Common myeloid progenitor, CD34-positive (primary cell): ENCODE results near the gene IL26.
A peak's percentile ranks its signal among the peaks of the same experiment; 100 is the strongest.

Experiments
- CTCF ChIA-PET: fragments of 350-600 bp; sonication (Branson Sonifier 250); formaldehyde crosslinking; loops from one replicate; lab custom pipeline; 2021; ENCODE audit warnings: antibody characterized with exemption; lab: Charles Lee
- POLR2A ChIA-PET: fragments of 350-600 bp; sonication (Branson Sonifier 250); formaldehyde crosslinking; loops from one replicate; lab custom pipeline; 2021; ENCODE audit warnings: antibody characterized with exemption; lab: Charles Lee
- DNase-seq, 3 donors: peaks; one replicate each; pipeline versions ENCODE4 v3.0.0 to v3.0.0-alpha.2; 2013
- H3K27ac ChIP-seq, 2 experiments: 1 replicate in 1 of 2; 2 replicates in 1 of 2; pipeline ENCODE4 v1.7.0; 2013; ENCODE audit warnings: inconsistent platforms in 2 of 2, low read length in 2 of 2, mild to moderate bottlenecking in 2 of 2, low read depth in 1 of 2, moderate library complexity in 1 of 2; ENCODE audit not compliant: severe bottlenecking in 2 of 2, insufficient read depth in 1 of 2, poor library complexity in 1 of 2
- H3K27me3 ChIP-seq, 5 experiments: replicated peaks in 2 of 5; 1 replicate in 3 of 5; 2 replicates in 2 of 5; pipeline versions ENCODE4 v1.6.1 to v1.7.0; 2013; ENCODE audit warnings: low read length in 4 of 5, mild to moderate bottlenecking in 2 of 5, moderate library complexity in 2 of 5, inconsistent platforms in 1 of 5; ENCODE audit not compliant: insufficient read depth in 5 of 5, control insufficient read depth in 4 of 5
- H3K36me3 ChIP-seq, 4 experiments: 1 replicate in 2 of 4; 2 replicates in 2 of 4; pipeline versions ENCODE4 v1.6.1 to v1.7.0; 2013; ENCODE audit warnings: low read length in 3 of 4, control low read depth in 1 of 4, mild to moderate bottlenecking in 1 of 4; ENCODE audit not compliant: control insufficient read depth in 4 of 4, insufficient read depth in 4 of 4
- H3K4me1 ChIP-seq, 4 experiments: 1 replicate in 3 of 4; 2 replicates in 1 of 4; pipeline versions ENCODE4 v1.6.1 to v1.7.1; 2013; ENCODE audit warnings: low read length in 3 of 4, mild to moderate bottlenecking in 3 of 4, control low read depth in 1 of 4, inconsistent platforms in 1 of 4, moderate library complexity in 1 of 4; ENCODE audit not compliant: control insufficient read depth in 4 of 4, insufficient read depth in 4 of 4; ENCODE audit errors: control extremely low read depth in 1 of 4
- H3K4me3 ChIP-seq, 7 experiments: 1 replicate in 4 of 7; 2 replicates in 3 of 7; pipeline versions ENCODE4 v1.5.1 to v1.7.0; 2013; ENCODE audit warnings: mild to moderate bottlenecking in 7 of 7, low read length in 6 of 7, moderate library complexity in 6 of 7, inconsistent platforms in 2 of 7, low read depth in 2 of 7, control low read depth in 1 of 7; ENCODE audit not compliant: insufficient read depth in 4 of 7, control insufficient read depth in 1 of 7; ENCODE audit errors: extremely low read depth in 1 of 7
- H3K9me3 ChIP-seq, 5 experiments: 1 replicate in 4 of 5; 2 replicates in 1 of 5; pipeline versions ENCODE4 v1.6.1 to v1.7.1; 2013; ENCODE audit warnings: low read length in 4 of 5, mild to moderate bottlenecking in 2 of 5, inconsistent platforms in 1 of 5, low read depth in 1 of 5, moderate library complexity in 1 of 5; ENCODE audit not compliant: control insufficient read depth in 4 of 5, insufficient read depth in 2 of 5; ENCODE audit errors: control extremely low read depth in 1 of 5
- WGBS: methylation state at CpG from one replicate; pipeline ENCODE4 v1.1.5; 2013; ENCODE audit not compliant: insufficient coverage; 5-methylcytosine and 5-hydroxymethylcytosine counted together

Gene IL26

DNA sequence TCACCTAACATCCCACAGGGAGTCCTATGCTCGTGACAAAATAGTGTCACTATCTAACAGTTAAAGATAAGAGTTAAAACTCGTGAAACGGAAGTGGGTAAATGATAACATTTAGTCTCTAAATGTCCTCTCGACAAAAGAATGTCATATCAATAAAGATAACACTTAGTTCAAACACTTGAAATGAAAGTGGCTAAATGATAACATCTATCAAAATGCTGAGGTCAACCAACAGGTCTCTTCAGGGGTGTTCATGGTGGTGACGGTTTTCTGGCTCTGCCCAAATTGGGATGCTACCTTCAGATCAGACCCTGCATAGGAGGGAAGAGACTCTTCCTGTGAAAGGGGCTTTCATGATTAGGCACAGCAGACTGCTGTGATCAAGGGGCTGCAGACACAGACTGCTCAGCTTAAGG is 22.1 kb downstream of the IL26 start:
- Histone ChIP-seq H3K4me1 (peaks cover 0 to 9% (median 2%) of the 10 kb centered on the region in 4 experiments), H3K9me3 (no peaks in the 10 kb centered on the region), H3K36me3 (no peaks in the 10 kb centered on the region), H3K27ac (no peak overlapping the region), H3K4me3 (no peak overlapping the region), H3K27me3 (peaks cover 0 to 2% (median 0%) of the 10 kb centered on the region in 5 experiments)
- 75% methylated on average over 1 of the region's 5 CpGs for WGBS
- CTCF ChIA-PET = no interaction called here
- DNase-seq = peak in 1 of 3 donors; percentile 12
- POLR2A ChIA-PET = no interaction called here

DNA sequence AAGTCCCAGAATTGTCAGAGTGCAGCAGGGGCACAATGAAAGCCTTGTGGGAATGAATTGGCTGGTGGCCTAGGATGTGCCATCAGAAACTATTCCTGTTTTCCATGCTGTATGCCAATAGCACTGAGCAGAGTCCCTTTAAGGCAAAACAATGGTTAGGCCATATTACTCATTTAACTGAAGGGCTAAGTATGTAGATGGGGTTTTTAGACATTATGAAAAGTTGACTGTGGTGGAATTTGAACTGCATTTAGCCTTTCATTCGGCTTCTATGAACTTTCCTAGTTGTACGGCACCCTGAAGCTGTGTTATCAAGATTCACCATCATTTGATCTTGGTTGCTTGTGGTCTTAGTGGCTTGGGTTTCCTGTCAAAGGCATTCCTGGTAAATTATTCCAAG is 24.8 kb downstream of the IL26 start:
- peaks cover 0 to 9% (median 2%) of the 10 kb centered on the region in 4 experiments for H3K4me1 ChIP-seq
- no peaks in the 10 kb centered on the region for H3K36me3 ChIP-seq
- no peak overlapping the region for H3K27ac ChIP-seq
- CTCF ChIA-PET = no interaction called here
- H3K27me3 ChIP-seq = peaks cover 0 to 2% (median 0%) of the 10 kb centered on the region in 5 experiments
- DNase-seq = no peak
- POLR2A ChIA-PET = no interaction called here
- H3K9me3 ChIP-seq = no peaks in the 10 kb centered on the region
- no peak overlapping the region for H3K4me3 ChIP-seq
- 13% methylated on average over 2 of the region's 2 CpGs for WGBS

DNA sequence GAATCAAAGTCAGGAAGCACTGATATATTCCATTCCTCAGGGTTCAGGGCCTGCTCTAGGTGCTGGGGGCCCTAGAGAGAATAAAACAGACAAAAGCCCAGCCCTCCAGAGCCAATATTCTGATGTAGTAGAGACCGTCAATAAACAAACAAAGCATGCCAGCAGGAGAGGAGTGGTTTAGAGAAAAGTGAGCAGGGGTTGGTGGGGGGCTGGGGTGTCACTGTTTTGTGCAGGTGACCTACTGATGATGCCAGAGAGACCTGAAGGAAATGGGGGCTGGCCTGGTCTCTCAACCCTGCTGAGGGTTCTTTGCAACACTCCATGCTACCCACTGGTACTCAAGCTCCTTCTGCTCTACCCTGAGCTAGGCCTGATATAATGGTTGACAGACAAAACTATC is 26.5 kb downstream of the IL26 start:
- WGBS = no CpG with 5 or more reads among the region's 1 CpG
- Histone ChIP-seq H3K9me3 (no peaks in the 10 kb centered on the region), H3K36me3 (no peaks in the 10 kb centered on the region), H3K27ac (no peak overlapping the region), H3K4me3 (no peak overlapping the region), H3K4me1 (peaks cover 0 to 9% (median 2%) of the 10 kb centered on the region in 4 experiments), H3K27me3 (peaks cover 0 to 2% (median 0%) of the 10 kb centered on the region in 5 experiments)
- ChIA-PET POLR2A (no interaction called here), CTCF (interaction anchor here (1.0 kb wide), 1 partner anchor 32 kb away, joined by 3 read pairs; no protein-coding TSS in a partner anchor)
- no peak for DNase-seq

DNA sequence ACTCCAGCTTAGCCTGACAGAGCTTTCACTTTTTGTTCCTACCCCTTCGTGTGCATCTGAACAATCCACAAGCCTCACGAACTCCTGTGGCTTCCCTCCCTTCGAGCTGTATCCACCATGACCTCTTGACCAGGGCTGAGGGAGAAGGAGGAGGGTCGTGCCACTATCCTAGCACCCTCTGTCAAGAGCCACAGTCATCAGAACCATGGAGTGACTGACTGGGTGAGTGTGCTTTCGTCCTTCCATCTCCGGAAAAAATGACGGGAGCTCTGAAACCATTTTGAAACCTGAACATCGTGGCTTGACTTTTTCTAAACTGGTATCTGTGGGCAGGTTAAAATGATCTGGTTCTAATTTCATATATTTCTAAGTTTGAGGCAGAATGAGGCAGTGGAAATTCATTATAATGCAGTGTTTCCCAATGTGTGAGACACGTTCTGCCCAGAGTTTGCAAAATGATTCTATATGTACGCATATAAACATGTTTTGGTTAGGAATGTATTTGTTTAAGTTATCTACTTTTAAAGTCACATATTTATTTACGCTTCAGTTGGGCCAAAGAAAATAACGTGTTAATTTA is 27.0 kb downstream of the IL26 start:
- no peaks in the 10 kb centered on the region for H3K36me3 ChIP-seq
- ChIA-PET CTCF (no interaction called here), POLR2A (no interaction called here)
- no peak overlapping the region for H3K27ac ChIP-seq
- DNase-seq = no peak
- no peaks in the 10 kb centered on the region for H3K9me3 ChIP-seq
- no peak overlapping the region for H3K4me3 ChIP-seq
- H3K27me3 ChIP-seq = peaks cover 0 to 2% (median 0%) of the 10 kb centered on the region in 5 experiments
- peaks cover 0 to 9% (median 2%) of the 10 kb centered on the region in 4 experiments for H3K4me1 ChIP-seq
- WGBS = over 99% methylated on average over 8 of the region's 12 CpGs

DNA sequence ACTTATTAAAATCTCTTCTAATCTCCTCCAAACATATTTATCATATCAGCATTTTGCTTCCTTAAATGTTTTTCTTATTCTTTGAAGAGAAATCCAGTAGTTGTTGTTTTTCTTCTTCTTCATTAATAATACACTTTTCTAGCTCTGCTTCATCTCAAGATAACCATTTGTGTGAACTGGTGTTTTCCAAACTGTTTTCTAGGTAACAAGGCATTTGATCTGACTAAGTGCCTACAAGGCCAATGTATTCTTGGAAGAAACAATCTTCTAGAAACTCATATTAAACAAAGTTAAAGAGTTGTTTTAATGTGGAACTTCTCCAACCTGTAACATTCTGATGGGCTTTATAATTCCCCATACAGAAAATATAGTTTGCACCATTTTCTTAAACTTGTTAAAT is 35.3 kb downstream of the IL26 start:
- H3K36me3 ChIP-seq = no peaks in the 10 kb centered on the region
- DNase-seq = no peak
- CTCF ChIA-PET = no interaction called here
- H3K4me3 ChIP-seq = no peak overlapping the region
- H3K27ac ChIP-seq = no peak overlapping the region
- POLR2A ChIA-PET = no interaction called here
- no peaks in the 10 kb centered on the region for H3K4me1 ChIP-seq
- H3K27me3 ChIP-seq = no peaks in the 10 kb centered on the region
- H3K9me3 ChIP-seq = peaks cover 0 to 2% (median 0%) of the 10 kb centered on the region in 5 experiments

DNA sequence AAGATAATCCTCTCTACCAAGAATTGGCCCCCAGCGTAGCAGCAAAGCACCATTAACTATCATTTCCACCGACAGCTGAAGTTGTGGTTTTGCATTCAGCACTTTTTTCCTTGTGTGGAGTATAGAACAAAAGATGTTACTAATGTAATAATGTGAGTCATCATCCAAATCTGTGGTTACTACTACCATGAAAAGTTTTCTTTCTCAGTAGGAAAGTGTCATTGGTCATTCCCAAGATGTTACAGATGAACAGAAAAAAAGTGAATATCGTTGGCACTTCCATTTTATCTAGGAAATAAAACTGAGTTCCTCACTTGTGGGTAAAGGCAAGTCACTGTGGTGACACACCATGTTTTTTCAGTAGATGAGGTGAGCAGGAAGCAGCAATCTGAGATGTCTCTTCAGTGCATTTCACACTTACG is 35.8 kb downstream of the IL26 start:
- POLR2A ChIA-PET = no interaction called here
- 100% methylated on average over 1 of the region's 4 CpGs for WGBS
- Histone ChIP-seq H3K27ac (no peak overlapping the region), H3K9me3 (peaks cover 0 to 2% (median 0%) of the 10 kb centered on the region in 5 experiments), H3K4me3 (no peak overlapping the region), H3K36me3 (no peaks in the 10 kb centered on the region), H3K27me3 (no peaks in the 10 kb centered on the region), H3K4me1 (no peaks in the 10 kb centered on the region)
- CTCF ChIA-PET = no interaction called here
- DNase-seq = peak in 1 of 3 donors; percentile 7

DNA sequence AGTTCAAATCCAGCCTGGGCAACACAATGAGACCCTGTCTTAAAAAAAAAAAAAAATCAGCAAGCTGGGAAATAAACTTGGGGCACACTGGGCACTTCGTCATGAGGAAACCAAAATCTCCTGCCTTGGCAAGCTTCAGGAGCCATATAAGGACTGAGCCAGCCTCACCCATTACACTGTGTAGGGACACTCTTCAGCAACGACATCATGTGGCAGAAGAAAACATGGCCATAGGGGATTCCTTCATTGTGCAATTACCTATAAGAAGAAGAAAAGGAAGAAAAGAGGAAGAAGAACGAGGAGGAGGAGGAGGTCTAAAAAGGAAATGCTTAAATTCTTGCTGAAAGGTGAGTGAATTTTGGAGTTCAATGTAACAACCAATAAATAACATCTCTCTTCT is 40.0 kb downstream of the IL26 start:
- WGBS = 90% methylated on average over 2 of the region's 3 CpGs
- no peak overlapping the region for H3K4me3 ChIP-seq
- peaks cover 0 to 2% (median 0%) of the 10 kb centered on the region in 5 experiments for H3K9me3 ChIP-seq
- H3K27me3 ChIP-seq = no peaks in the 10 kb centered on the region
- DNase-seq = no peak
- no peaks in the 10 kb centered on the region for H3K4me1 ChIP-seq
- no peaks in the 10 kb centered on the region for H3K36me3 ChIP-seq
- POLR2A ChIA-PET = no interaction called here
- H3K27ac ChIP-seq = no peak overlapping the region
- CTCF ChIA-PET = no interaction called here
